SK-N-SH (cell line): Measurements from ENCODE around the gene AAGAB.

Experiments
- EP300 ChIP-seq, 2 experiments: IDR thresholded peaks; 2 replicates each; pipeline versions ENCODE4 v1.4.0 to v1.6.1; 2012; ENCODE audit warnings: borderline replicate concordance in 1 of 2, low read depth in 1 of 2, low read length in 1 of 2
- EZH2phosphoT487 ChIP-seq: fragments of 200-600 bp; sonication (generic); IDR thresholded peaks from 2 replicates; pipeline ENCODE4 v1.6.1; 2017; ENCODE audit warnings: low read depth, mixed run types, mild to moderate bottlenecking, antibody characterized with exemption, moderate library complexity, borderline replicate concordance
- RCOR1 ChIP-seq: fragments of 150-350 bp; IDR thresholded peaks from 2 replicates; pipeline ENCODE4 v1.6.1; 2017; ENCODE audit warnings: antibody characterized with exemption, low read length
- RFX5 ChIP-seq: IDR thresholded peaks from 2 replicates; pipeline ENCODE4 v1.6.1; 2012; ENCODE audit warnings: mild to moderate bottlenecking, improper control_type of control experiment, low read length
- TF ChIP-seq, protein P1 (sequence below): fragments of 150-350 bp; IDR thresholded peaks from 2 replicates; pipeline ENCODE4 v1.6.1; 2017; ENCODE audit warnings: antibody characterized with exemption, low read length, low read depth, borderline replicate concordance
- TF ChIP-seq, protein P2 (sequence below): fragments of 200-600 bp; sonication (generic); IDR thresholded peaks from 2 replicates; pipeline ENCODE4 v1.6.1; 2017; ENCODE audit warnings: antibody characterized with exemption, mild to moderate bottlenecking, moderate library complexity

DNA sequence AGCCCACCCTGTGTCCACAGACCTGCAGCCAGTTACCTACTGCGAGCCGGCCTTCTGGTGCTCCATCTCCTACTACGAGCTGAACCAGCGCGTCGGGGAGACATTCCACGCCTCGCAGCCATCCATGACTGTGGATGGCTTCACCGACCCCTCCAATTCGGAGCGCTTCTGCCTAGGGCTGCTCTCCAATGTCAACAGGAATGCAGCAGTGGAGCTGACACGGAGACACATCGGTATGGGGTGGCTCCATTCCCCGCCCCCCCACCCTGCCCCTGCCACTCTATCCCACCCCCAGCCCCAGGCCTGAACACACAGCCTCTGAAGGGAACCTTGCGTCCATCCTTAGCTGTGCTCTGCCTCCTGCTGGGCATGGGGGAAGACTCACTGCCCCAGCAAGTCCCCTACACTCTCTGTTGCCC, 73.2 kb downstream of the AAGAB start:
- TF ChIP-seq, protein P1, sequence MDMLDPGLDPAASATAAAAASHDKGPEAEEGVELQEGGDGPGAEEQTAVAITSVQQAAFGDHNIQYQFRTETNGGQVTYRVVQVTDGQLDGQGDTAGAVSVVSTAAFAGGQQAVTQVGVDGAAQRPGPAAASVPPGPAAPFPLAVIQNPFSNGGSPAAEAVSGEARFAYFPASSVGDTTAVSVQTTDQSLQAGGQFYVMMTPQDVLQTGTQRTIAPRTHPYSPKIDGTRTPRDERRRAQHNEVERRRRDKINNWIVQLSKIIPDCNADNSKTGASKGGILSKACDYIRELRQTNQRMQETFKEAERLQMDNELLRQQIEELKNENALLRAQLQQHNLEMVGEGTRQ: no peak
- TF ChIP-seq EZH2phosphoT487 (no peak), RCOR1 (no peak), RFX5 (no peak), EP300 (IDR thresholded peaks at IDR 0.05; ENCODE audit: borderline replicate concordance in 1 of 2, low read depth in 1 of 2, low read length in 1 of 2) (no peak)
- TF ChIP-seq, protein P2, sequence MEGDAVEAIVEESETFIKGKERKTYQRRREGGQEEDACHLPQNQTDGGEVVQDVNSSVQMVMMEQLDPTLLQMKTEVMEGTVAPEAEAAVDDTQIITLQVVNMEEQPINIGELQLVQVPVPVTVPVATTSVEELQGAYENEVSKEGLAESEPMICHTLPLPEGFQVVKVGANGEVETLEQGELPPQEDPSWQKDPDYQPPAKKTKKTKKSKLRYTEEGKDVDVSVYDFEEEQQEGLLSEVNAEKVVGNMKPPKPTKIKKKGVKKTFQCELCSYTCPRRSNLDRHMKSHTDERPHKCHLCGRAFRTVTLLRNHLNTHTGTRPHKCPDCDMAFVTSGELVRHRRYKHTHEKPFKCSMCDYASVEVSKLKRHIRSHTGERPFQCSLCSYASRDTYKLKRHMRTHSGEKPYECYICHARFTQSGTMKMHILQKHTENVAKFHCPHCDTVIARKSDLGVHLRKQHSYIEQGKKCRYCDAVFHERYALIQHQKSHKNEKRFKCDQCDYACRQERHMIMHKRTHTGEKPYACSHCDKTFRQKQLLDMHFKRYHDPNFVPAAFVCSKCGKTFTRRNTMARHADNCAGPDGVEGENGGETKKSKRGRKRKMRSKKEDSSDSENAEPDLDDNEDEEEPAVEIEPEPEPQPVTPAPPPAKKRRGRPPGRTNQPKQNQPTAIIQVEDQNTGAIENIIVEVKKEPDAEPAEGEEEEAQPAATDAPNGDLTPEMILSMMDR: no peak
